Epithelial cell of esophagus (primary cell): ENCODE measurements around the gene SLC43A2.

Source experiments
- DNase-seq: peaks from one replicate; pipeline ENCODE4 v3.0.0; 2010; ENCODE audit warnings: low read depth
- H3K4me3 ChIP-seq: 2 replicates; pipeline ENCODE4 v1.5.1; 2011; ENCODE audit warnings: mild to moderate bottlenecking, low read length, control low read depth
- CTCF ChIP-seq: IDR thresholded peaks from 2 replicates; pipeline ENCODE4 v1.5.1; 2011; ENCODE audit warnings: low read depth, mild to moderate bottlenecking, low read length, control low read depth, inconsistent platforms; ENCODE audit not compliant: insufficient read depth; ENCODE audit errors: missing control alignments

SLC43A2 gene

GRCh38 chr17:1559047-1560043 lies 69.3 kb downstream of the SLC43A2 start:
- H3K4me3 ChIP-seq, result no peak overlapping the region
- no peak for TF ChIP-seq CTCF
- no peak for DNase-seq

- no peak for TF ChIP-seq CTCF
- no peak overlapping the region for H3K4me3 ChIP-seq
- no peak for DNase-seq
Observed at GRCh38 chr17:1558401-1558800, 70.2 kb downstream of the SLC43A2 start.

- DNase-seq, result peak; percentile 69
- no peak for TF ChIP-seq CTCF
- H3K4me3 ChIP-seq, result no peak overlapping the region
Observed at GRCh38 chr17:1557355-1558095, 71.1 kb downstream of the SLC43A2 start.

GRCh38 chr17:1555651-1556471 lies 72.8 kb downstream of the SLC43A2 start:
- H3K4me3 ChIP-seq, result no peak overlapping the region
- no peak for DNase-seq
- TF ChIP-seq CTCF, result no peak

GRCh38 chr17:1554751-1555540 lies 73.7 kb downstream of the SLC43A2 start:
- no peak overlapping the region for H3K4me3 ChIP-seq
- DNase-seq, result no peak
- no peak for TF ChIP-seq CTCF
